ENCODE results near the gene ZNRF2.

GRCh38 chr7:30270921-30271320 is 13.5 kb upstream of the ZNRF2 start:
- TF ChIP-seq CTCF (IDR thresholded peaks at IDR 0.05), result no peak
- TF ChIP-seq POLR2A (IDR thresholded peaks at IDR 0.05), result no peak

Measured in esophagus squamous epithelium (tissue), 4 donors.